Measurements from ENCODE around the gene STXBP5.

DNA sequence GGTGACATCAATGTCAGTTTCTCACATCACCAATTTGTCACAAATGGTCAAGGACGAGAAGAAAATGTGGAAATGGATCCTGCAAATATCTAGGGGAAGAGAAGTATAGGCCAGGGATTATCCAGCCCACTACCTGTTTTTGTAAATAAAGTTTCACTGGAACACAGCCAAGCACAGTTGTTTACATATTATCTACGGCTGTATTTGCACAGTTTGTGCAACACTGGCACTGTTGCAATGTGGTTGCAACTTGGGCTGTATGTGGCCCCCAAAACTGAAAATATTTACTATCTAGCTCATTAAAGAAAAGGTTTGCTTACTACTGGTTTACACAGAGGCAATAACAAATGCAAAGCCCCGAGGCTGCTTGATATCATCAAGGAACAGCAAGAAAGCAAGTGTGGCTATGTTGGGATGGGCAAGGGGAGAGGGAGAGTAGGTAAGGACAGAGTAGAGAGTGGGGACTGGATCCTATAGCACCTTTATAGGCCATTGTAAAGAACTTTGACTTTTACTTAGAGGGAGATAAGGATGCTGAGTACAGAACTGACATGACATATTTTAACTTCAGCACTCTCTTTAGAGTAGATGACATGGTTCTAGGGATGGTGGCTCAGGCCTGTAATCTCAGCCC, 11.8 kb upstream of the STXBP5 start:
- no peak for TF ChIP-seq RCOR1 (IDR thresholded peaks at IDR 0.05; ENCODE audit: insufficient replicate concordance, low read length)
- TF ChIP-seq CTCF (conservative IDR thresholded peaks at IDR 0.05; ENCODE audit: low read depth, low read length), result no peak
- TF ChIP-seq BHLHE40 (IDR thresholded peaks at IDR 0.05; ENCODE audit: low read depth, low read length), result no peak
- TF ChIP-seq FOS (IDR thresholded peaks at IDR 0.05; ENCODE audit: low read depth, low read length), result no peak

Measured in IMR-90 (cell line).